ENCODE data around the gene F10. TPM values are rescaled to one million over a fixed set of nuclear protein-coding genes. Genes with fewer than 3 reads are reported as not detected.

F10 gene
- total and polyA plus RNA-seq, 9 of the 15 experiments (the other 6 are each of a cell fraction or from before 2014, with no cell fraction given): 0.04 to 0.09 (median 0.07) TPM; not detected in 5

- TF ChIP-seq SNIP1 (IDR thresholded peaks at IDR 0.05; ENCODE audit: low read depth): no peak
- no peak for TF ChIP-seq DIDO1 (tag; IDR thresholded peaks at IDR 0.05; ENCODE audit: low read depth)
- peak; percentile 45; the same call in 1 of the 2 replicates for TF ChIP-seq ESRRA (IDR thresholded peaks at IDR 0.05; ENCODE audit: borderline replicate concordance, low read depth)
- TF ChIP-seq ZNF655 (CRISPR knock-in tag; IDR thresholded peaks at IDR 0.05): no peak
- no peak for TF ChIP-seq ZNF280A (IDR thresholded peaks at IDR 0.05; ENCODE audit: low read depth, partially characterized antibody)
- no peak for TF ChIP-seq HMG20B (CRISPR knock-in tag; IDR thresholded peaks at IDR 0.05)
- no peak for TF ChIP-seq YY1 (IDR thresholded peaks at IDR 0.05; ENCODE audit: borderline replicate concordance in 1 of 3, control insufficient read depth in 1 of 3, extremely low read depth in 1 of 3, insufficient read depth in 3 of 3, insufficient read length in 1 of 3, insufficient replicate concordance in 2 of 3, low read depth in 1 of 3, low read length in 2 of 3)
- no peak for TF ChIP-seq BRD4 (IDR thresholded peaks at IDR 0.05)
- no peak for TF ChIP-seq ZNF518B (CRISPR knock-in tag; IDR thresholded peaks at IDR 0.05)
- TF ChIP-seq THRAP3 (IDR thresholded peaks at IDR 0.05; ENCODE audit: borderline replicate concordance): no peak
- TF ChIP-seq HMBOX1 (IDR thresholded peaks at IDR 0.05): peak; percentile 48; the same call in 1 of the 2 replicates
- TF ChIP-seq TGIF2 (CRISPR knock-in tag; IDR thresholded peaks at IDR 0.05): no peak
- TF ChIP-seq RHOXF2B (CRISPR knock-in tag; conservative IDR thresholded peaks at IDR 0.05): no peak
- TF ChIP-seq RCOR1 (IDR thresholded peaks at IDR 0.05; ENCODE audit: borderline replicate concordance in 1 of 2, low read depth in 2 of 2, low read length in 2 of 2): peak in 1 of 2 experiments; percentile 79; a peak in 1 of 4 replicates
- TF ChIP-seq MEIS2 (IDR thresholded peaks at IDR 0.05; ENCODE audit: partially characterized antibody): peak; percentile 94
Measured at GRCh38 chr13:113187263-113187669, 64.7 kb downstream of the F10 start (continued).

Measured in K562 (cell line).